Heart right ventricle (tissue), 16 donors: ENCODE measurements around the gene MAGEC3. TPM values are rescaled to one million over a fixed set of nuclear protein-coding genes. Genes with fewer than 3 reads are reported as not detected.

Experiments
- ATAC-seq, 8 donors: fragments of 200-7000 bp; cut with Tn5 transposase; one replicate each; pipeline ENCODE4 v1.9.1; 2020; ENCODE audit warnings: mild to moderate bottlenecking in 8 of 8, moderate library complexity in 8 of 8, moderate number of reproducible peaks in 1 of 8
- DNase-seq, 2 donors: peaks; one replicate each; pipeline ENCODE4 v3.0.0-alpha.2; 2020
- H3K27ac ChIP-seq, 10 donors: fragments of 200-600 bp; sonication (generic) in 2 of 10; one replicate each; pipeline versions ENCODE4 v1.5.0 to v1.8.0; 2020 to 2022; ENCODE audit warnings: mild to moderate bottlenecking in 3 of 10
- H3K27me3 ChIP-seq, 7 donors: fragments of 200-600 bp; one replicate each; pipeline ENCODE4 v1.8.0; 2021 to 2022; ENCODE audit warnings: mild to moderate bottlenecking in 2 of 7
- H3K36me3 ChIP-seq, 9 donors: fragments of 200-600 bp; sonication (generic) in 1 of 9; one replicate each; pipeline versions ENCODE4 v1.5.0 to v1.8.0; 2020 to 2022; ENCODE audit warnings: mild to moderate bottlenecking in 2 of 9
- H3K4me1 ChIP-seq, 9 donors: fragments of 200-600 bp; sonication (generic) in 1 of 9; one replicate each; pipeline versions ENCODE4 v1.5.0 to v1.8.0; 2020 to 2022; ENCODE audit warnings: mild to moderate bottlenecking in 4 of 9
- H3K4me3 ChIP-seq, 10 donors: fragments of 200-600 bp; sonication (generic) in 2 of 10; one replicate each; pipeline versions ENCODE4 v1.5.0 to v1.8.0; 2020 to 2022; ENCODE audit warnings: mild to moderate bottlenecking in 7 of 10, moderate library complexity in 2 of 10
- H3K9me3 ChIP-seq, 11 donors: fragments of 200-600 bp in 10 of 11; sonication (generic) in 2 of 11; one replicate each; pipeline versions ENCODE4 v1.5.0 to v1.8.0; 2013 to 2022; ENCODE audit warnings: mild to moderate bottlenecking in 2 of 11, control low read depth in 1 of 11, moderate library complexity in 1 of 11
- WGBS, 2 donors: extraction: QIAGEN DNeasy Blood & Tissue Kit; methylation state at CpG; one replicate each; pipeline ENCODE4 v1.1.7; 2013; ENCODE audit warnings: inconsistent platforms in 1 of 2; 5-methylcytosine and 5-hydroxymethylcytosine counted together
- intact Hi-C, 10 donors: fragments of 100-400 bp; cut with DNase I; formaldehyde crosslinking; loops; one replicate each; pipeline versions ENCODE4 v1.11.1 to v1.14.2; 2022
- long read RNA-seq, 3 donors: library from polyadenylated mRNA; unstranded; transcript quantifications; one replicate each; pipeline ENCODE4 v2.0.0, GENCODE V29; 2020 to 2021
- polyA plus RNA-seq, 2 donors: library from polyadenylated mRNA; stranded (reverse); fragments of 200-250 nt; gene quantifications; one replicate each; pipeline ENCODE4 v1.2.3, GENCODE V29; 2013
- total RNA-seq, 10 donors: library from RNA; stranded (reverse); fragmentation: NEBNext Ultra II Directional in 3 of 10; extraction: Animal tissue kit (Norgen Biotek cat#: 25700) in 3 of 10; gene quantifications; one replicate each; pipeline versions ENCODE4 v1.2.1 to v1.2.4, GENCODE V29; 2021 to 2023
- TF ChIP-seq, protein P1 (sequence below), 9 donors: fragments of 200-600 bp; sonication (generic) in 2 of 9; IDR thresholded peaks; one replicate each; pipeline versions ENCODE4 v1.5.0 to v1.8.0; 2021 to 2022; ENCODE audit warnings: antibody characterized with exemption in 9 of 9, mild to moderate bottlenecking in 5 of 9, moderate library complexity in 1 of 9
- donor health status: Arrhythmogenic right ventricular cardiomyopathy.
- donor health status: ischemic (EF 13 %, LVEDD 7.1; RV severe dilation, severe dysfunction).
- donor health status: healthy with polysubstance abuse.
- donor health status: DM: no; HTN: yes; CAD: no.
- donor health status: DM: no; HTN: no; CAD: no.
- donor health status: ischemic (EF 25% LVEDD 6.9; RV normal size, moderate dysfunction).
- donor health status: ischemic (EF 25% LVEDD 5.7; RV mildly dilated, moderate dysfunction).
- donor health status: healthy.
- donor health status: DM: yes; HTN: yes; CAD: no.
- donor health status: Ischemic cardiomyopathy.
- donor health status: ischemic (EF 35%, LVEDD 5.7; RV mildly dilated, moderate dysfunction).
- donor health status: nonischemic (EF 11% LVEDD 7.7; RV severe dilation, severe dysfunction).
- donor health status: DM: yes; HTN: yes; CAD: no.
- donor health status: PGD.
- donor health status: ischemic (EF 29% LVEDD 5.4; RV normal size, mild dysfunction).
- donor health status: nonischemic (EF 23%, LVEDD 6.1; RV moderate dilation, normal function).

MAGEC3 gene
- total RNA-seq (under 1 TPM in 2 of 10 donors, not detected in 8; 0.23 to 0.25 TPM), polyA plus RNA-seq (not detected)
- long read RNA-seq, donor 1, result 0 reads
- long read RNA-seq, donor 2, result 0 reads
- long read RNA-seq, donor 3, result 0 reads

GRCh38 chrX:141838016-141838415 lies at the start of gene MAGEC3:
Gene MAGEC3, plus strand, starts transcription at chrX:141838316. Its CDS starts 0 bp downstream, at chrX:141838316.
- intact Hi-C loops, result no loop called here
- no peak within 1 kb of the TSS for H3K4me3 ChIP-seq
- ATAC-seq (no peak), DNase-seq (no peak)
- no peaks in the 10 kb centered on the region for H3K36me3 ChIP-seq
- H3K4me1 ChIP-seq, result no peaks in the 10 kb centered on the region
- TF ChIP-seq, protein P1, sequence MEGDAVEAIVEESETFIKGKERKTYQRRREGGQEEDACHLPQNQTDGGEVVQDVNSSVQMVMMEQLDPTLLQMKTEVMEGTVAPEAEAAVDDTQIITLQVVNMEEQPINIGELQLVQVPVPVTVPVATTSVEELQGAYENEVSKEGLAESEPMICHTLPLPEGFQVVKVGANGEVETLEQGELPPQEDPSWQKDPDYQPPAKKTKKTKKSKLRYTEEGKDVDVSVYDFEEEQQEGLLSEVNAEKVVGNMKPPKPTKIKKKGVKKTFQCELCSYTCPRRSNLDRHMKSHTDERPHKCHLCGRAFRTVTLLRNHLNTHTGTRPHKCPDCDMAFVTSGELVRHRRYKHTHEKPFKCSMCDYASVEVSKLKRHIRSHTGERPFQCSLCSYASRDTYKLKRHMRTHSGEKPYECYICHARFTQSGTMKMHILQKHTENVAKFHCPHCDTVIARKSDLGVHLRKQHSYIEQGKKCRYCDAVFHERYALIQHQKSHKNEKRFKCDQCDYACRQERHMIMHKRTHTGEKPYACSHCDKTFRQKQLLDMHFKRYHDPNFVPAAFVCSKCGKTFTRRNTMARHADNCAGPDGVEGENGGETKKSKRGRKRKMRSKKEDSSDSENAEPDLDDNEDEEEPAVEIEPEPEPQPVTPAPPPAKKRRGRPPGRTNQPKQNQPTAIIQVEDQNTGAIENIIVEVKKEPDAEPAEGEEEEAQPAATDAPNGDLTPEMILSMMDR (IDR thresholded peaks at IDR 0.05), result no peak
- H3K27me3 ChIP-seq, result no peaks in the 10 kb centered on the region
- no peak within 1 kb of the TSS for H3K27ac ChIP-seq
- H3K9me3 ChIP-seq, result peaks cover 0 to 15% (median 0%) of the 10 kb centered on the region in 11 donors
- 75 to 84% methylated on average over 2 of the region's 2 CpGs for WGBS, 2 donors

GRCh38 chrX:141791856-141792255 lies 46.3 kb upstream of the MAGEC3 start:
- Histone ChIP-seq H3K4me1 (no peaks in the 10 kb centered on the region), H3K27me3 (no peaks in the 10 kb centered on the region), H3K36me3 (no peaks in the 10 kb centered on the region), H3K27ac (no peak overlapping the region), H3K4me3 (no peak overlapping the region), H3K9me3 (no peaks in the 10 kb centered on the region)
- no peak for ATAC-seq
- no peak for DNase-seq
- TF ChIP-seq, protein P1 (IDR thresholded peaks at IDR 0.05), result no peak
- intact Hi-C loops, result no loop called here
- 73 to 83% methylated on average over 2 of the region's 2 CpGs for WGBS, 2 donors

- no peaks in the 10 kb centered on the region for H3K27me3 ChIP-seq
- intact Hi-C loops, result no loop called here
- WGBS, 2 donors, result 58 to 72% methylated on average over 1 of the region's 1 CpG
- H3K4me3 ChIP-seq, result no peak overlapping the region
- H3K27ac ChIP-seq, result no peak overlapping the region
- DNase-seq (no peak), ATAC-seq (no peak)
- no peaks in the 10 kb centered on the region for H3K36me3 ChIP-seq
- H3K9me3 ChIP-seq, result no peaks in the 10 kb centered on the region
- no peaks in the 10 kb centered on the region for H3K4me1 ChIP-seq
- TF ChIP-seq, protein P1 (IDR thresholded peaks at IDR 0.05), result no peak
Measured at GRCh38 chrX:141811438-141811837, 26.7 kb upstream of the MAGEC3 start.

- TF ChIP-seq, protein P1 (IDR thresholded peaks at IDR 0.05), result no peak
- intact Hi-C loops, result no loop called here
- H3K4me3 ChIP-seq, result no peak overlapping the region
- no peak for DNase-seq
- H3K36me3 ChIP-seq, result no peaks in the 10 kb centered on the region
- H3K4me1 ChIP-seq, result no peaks in the 10 kb centered on the region
- H3K27ac ChIP-seq, result no peak overlapping the region
- no peaks in the 10 kb centered on the region for H3K27me3 ChIP-seq
- 54 to 56% methylated on average over 2 of the region's 2 CpGs for WGBS, 2 donors
- no peak for ATAC-seq
- H3K9me3 ChIP-seq, result no peaks in the 10 kb centered on the region
Measured at GRCh38 chrX:141814213-141814857, 23.8 kb upstream of the MAGEC3 start.
